ENCODE data around the gene RASA3.

DNA sequence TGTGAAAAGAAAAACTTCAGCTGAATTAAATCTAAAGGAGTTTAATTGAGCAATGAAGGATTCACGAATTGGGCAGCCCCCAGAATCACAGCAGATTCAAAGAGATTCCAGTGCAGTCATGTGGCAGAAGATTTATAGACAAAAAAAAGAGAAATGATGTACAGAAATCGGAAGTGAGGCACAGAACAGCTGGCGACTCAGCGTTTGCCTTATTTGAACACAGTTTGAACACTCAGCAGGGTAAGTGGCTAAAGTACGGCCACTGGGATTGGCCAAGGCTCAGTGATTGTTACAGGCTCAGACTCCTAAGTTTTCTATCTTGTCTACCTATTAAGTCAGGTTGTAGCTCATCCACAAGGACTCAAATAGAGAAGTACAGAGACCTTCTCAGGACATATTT lies 35.0 kb upstream of the RASA3 start:
- TF ChIP-seq ZNF274 (IDR thresholded peaks at IDR 0.05; ENCODE audit: low read depth, low read length) (no peak), YY1 (IDR thresholded peaks at IDR 0.05; ENCODE audit: insufficient read depth, insufficient read length) (no peak)

Data from NT2/D1 (cell line).